ENCODE data around the gene ACOX3.

ACOX3 gene

DNA sequence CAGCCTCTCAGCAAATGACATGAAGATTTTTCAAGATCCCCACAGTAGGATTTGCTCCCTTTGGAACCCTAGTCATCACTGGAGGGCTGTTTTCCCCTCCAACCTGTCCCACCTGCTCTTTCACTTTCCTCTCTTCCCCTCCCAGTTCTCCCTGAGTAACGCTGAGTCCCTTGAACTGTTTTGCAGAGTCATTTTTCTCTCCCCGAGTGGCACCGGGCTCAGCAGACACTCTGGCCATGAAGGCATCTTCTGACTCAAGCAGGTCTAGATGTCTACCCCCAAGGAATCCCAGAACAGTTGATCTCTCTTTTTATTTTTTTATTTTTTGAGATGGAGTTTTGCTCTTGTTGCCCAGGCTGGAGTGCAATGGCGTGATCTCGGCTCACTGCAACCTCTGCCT, 118.8 kb downstream of the ACOX3 start:
- H3K27ac Mint-ChIP-seq, result no peak overlapping the region

DNA sequence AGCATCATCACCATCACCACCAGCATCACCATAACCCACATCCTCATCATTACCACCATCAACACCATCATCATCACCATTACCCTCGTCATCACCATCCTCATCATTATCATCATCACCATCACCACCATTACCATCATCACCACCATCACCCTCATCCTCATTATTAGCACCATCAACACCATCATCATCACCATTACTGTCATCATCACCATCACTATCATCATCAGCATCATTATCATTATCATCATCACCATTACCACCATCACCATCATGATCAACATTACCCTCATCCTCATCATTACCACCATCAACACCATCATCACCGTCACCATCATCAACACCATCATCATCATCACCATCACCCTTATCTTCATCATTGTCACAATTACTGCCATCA, 119.3 kb downstream of the ACOX3 start:
- Mint-ChIP-seq H3K4me1 (ENCODE audit: low read depth) (no peaks in the 10 kb centered on the region), H3K36me3 (ENCODE audit: low read depth) (no peaks in the 10 kb centered on the region), H3K27ac (no peak overlapping the region), H3K4me3 (no peak overlapping the region), H3K9me3 (no peaks in the 10 kb centered on the region), H3K27me3 (ENCODE audit: low read depth) (no peaks in the 10 kb centered on the region)
- DNase-seq (ENCODE audit: low spot score), result no peak

More for the DNA sequence above, 118.8 kb downstream of the ACOX3 start:
- H3K4me1 Mint-ChIP-seq (ENCODE audit: low read depth), result no peaks in the 10 kb centered on the region
- H3K36me3 Mint-ChIP-seq (ENCODE audit: low read depth), result no peaks in the 10 kb centered on the region
- no peaks in the 10 kb centered on the region for H3K9me3 Mint-ChIP-seq
- no peak overlapping the region for H3K4me3 Mint-ChIP-seq
- no peak for DNase-seq (ENCODE audit: low spot score)
- H3K27me3 Mint-ChIP-seq (ENCODE audit: low read depth), result no peaks in the 10 kb centered on the region

DNA sequence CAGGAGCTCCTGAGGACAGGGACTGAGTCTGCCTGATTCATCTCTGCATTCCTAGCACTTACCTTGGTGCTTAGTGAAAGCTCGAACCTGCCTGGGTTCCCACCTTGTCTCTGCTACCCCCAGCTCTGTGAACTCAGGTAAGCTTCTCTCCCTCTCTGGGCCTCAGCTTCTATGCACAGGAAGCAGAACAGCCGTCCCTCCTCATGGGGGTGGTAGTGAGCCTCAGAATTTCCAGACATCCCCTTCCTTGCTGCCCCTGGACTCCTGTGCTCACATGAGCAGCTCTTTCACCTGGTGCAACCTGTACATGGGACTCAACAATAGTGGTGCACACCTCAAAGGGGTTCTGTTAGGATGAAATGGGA, 120.2 kb downstream of the ACOX3 start:
- H3K4me3 Mint-ChIP-seq, result no peak overlapping the region
- H3K36me3 Mint-ChIP-seq (ENCODE audit: low read depth), result no peaks in the 10 kb centered on the region
- no peak for DNase-seq (ENCODE audit: low spot score)
- H3K9me3 Mint-ChIP-seq, result no peaks in the 10 kb centered on the region
- no peak overlapping the region for H3K27ac Mint-ChIP-seq
- H3K27me3 Mint-ChIP-seq (ENCODE audit: low read depth), result no peaks in the 10 kb centered on the region
- no peaks in the 10 kb centered on the region for H3K4me1 Mint-ChIP-seq (ENCODE audit: low read depth)

DNA sequence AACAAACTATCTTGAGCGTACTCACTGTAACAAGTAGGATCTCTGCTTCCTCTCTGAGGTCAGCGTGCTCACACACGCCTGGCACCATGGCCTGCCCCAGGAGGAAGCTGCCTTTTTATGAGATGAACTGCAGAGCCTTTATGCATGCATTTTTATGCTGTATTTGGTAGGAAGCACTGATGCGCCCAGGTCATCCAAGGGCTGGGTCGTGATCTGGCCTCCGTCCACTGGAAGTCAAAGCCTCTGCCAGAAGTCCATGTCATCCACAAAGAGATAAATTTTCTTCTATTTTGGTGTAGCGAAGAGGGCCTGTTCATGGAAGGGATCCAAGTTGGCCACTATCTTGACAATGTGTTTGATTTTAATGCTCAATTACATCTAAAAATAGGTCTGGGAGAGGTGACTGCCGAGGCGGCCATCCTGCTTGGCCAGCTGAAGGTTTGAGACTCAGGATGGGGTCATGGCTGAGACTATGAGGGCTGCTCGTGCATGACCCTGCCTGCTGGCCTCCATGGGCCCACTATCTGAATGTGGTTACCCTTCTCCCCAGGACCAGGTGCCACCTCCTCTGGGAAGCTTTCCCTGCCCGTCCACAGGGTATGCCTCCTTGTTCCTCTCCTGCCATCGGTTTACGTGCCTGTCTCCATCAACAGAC, 120.7 kb downstream of the ACOX3 start:
- Mint-ChIP-seq H3K4me1 (ENCODE audit: low read depth) (no peaks in the 10 kb centered on the region), H3K27me3 (ENCODE audit: low read depth) (no peaks in the 10 kb centered on the region), H3K9me3 (no peaks in the 10 kb centered on the region), H3K36me3 (ENCODE audit: low read depth) (no peaks in the 10 kb centered on the region), H3K27ac (no peak overlapping the region), H3K4me3 (no peak overlapping the region)
- no peak for DNase-seq (ENCODE audit: low spot score)

DNA sequence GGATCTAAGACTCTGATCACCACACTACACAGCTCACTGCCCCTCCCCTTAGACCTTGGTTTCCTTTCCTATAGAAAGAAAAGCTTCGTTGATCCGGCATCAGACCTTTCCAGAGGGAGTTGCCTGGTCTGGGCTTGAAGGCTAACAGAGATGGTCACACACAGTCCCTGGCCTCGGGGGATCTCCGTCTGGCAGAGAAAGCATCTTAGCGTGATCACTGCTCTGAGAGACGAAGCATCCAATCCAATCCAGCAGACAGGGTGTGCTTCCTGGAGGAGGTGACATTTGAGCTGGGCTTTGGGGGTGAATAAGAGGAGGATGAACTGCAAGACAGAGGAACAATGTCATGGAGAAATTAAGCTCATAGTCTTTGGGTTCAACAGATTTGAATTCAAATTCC, 121.5 kb downstream of the ACOX3 start:
- Mint-ChIP-seq H3K4me3 (no peak overlapping the region), H3K27me3 (ENCODE audit: low read depth) (no peaks in the 10 kb centered on the region), H3K27ac (no peak overlapping the region), H3K4me1 (ENCODE audit: low read depth) (no peaks in the 10 kb centered on the region), H3K36me3 (ENCODE audit: low read depth) (no peaks in the 10 kb centered on the region), H3K9me3 (no peaks in the 10 kb centered on the region)
- no peak for DNase-seq (ENCODE audit: low spot score)

DNA sequence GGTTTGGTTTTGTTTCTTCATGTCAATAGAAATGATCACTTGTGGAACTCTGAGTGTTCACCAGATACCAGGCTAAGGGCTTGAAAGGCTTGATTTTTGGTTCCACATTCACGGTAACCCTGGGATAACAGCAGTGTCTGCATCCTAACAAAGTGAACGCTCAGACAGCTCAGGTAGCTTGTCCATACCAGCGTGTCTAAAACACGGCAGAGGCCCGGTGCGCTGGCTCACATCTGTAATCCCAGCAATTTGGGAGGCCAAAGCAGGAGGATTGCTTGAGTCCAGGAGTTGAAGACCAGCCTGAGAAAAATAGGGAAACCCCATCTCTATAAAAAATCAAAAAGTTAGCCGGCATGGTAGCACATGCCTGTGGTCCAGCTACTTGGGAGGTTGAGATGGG, 122.0 kb downstream of the ACOX3 start:
- Mint-ChIP-seq H3K27me3 (ENCODE audit: low read depth) (no peaks in the 10 kb centered on the region), H3K27ac (no peak overlapping the region), H3K4me3 (no peak overlapping the region), H3K9me3 (no peaks in the 10 kb centered on the region), H3K4me1 (ENCODE audit: low read depth) (no peaks in the 10 kb centered on the region), H3K36me3 (ENCODE audit: low read depth) (no peaks in the 10 kb centered on the region)
- no peak for DNase-seq (ENCODE audit: low spot score)

DNA sequence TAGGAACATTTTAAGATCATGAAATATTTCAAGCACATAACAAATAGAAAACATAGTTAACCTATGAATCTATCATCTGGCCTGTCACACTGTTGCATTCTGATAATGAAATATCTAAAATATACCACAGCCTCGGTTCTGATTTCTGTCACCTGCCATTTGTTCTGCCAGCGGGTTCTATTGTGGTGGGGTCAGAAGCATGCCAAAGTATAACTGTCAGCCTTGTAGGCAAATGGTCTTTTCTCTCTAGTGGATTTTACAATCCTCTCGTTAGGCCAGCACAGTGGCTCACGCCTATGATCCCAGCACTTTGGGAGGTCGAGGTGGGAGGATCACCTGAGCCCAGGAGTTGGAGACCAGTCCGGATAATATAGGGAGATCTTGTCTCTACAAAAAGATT, 123.0 kb downstream of the ACOX3 start:
- no peak for DNase-seq (ENCODE audit: low spot score)
- H3K36me3 Mint-ChIP-seq (ENCODE audit: low read depth), result no peaks in the 10 kb centered on the region
- H3K4me3 Mint-ChIP-seq, result no peak overlapping the region
- no peaks in the 10 kb centered on the region for H3K4me1 Mint-ChIP-seq (ENCODE audit: low read depth)
- H3K9me3 Mint-ChIP-seq, result no peaks in the 10 kb centered on the region
- H3K27me3 Mint-ChIP-seq (ENCODE audit: low read depth), result no peaks in the 10 kb centered on the region
- no peak overlapping the region for H3K27ac Mint-ChIP-seq

DNA sequence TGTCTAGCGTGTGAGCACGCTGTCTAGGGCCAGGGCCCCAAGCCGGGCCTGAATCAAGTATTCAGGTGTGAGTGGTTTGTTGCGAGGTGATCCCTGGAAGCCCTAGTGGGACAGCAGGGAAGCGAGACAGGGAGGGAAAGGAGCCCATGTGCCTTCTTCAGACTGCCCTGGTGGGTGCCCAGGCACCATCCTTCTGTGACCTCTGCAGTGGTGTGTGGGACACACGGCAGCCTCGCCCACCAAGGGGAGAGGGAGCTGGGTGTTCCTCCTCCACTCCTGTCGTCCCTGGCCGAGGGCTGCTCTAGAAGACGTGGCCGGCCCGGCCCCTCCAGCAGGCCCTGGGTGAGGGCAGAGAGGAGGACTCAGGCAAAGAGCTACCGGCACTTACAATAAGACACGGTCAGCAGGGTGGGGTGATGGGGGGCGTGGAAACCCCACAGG, 123.6 kb downstream of the ACOX3 start:
- no peak overlapping the region for H3K27ac Mint-ChIP-seq
- DNase-seq (ENCODE audit: low spot score), result no peak
- H3K9me3 Mint-ChIP-seq, result no peaks in the 10 kb centered on the region
- H3K27me3 Mint-ChIP-seq (ENCODE audit: low read depth), result no peaks in the 10 kb centered on the region
- no peaks in the 10 kb centered on the region for H3K4me1 Mint-ChIP-seq (ENCODE audit: low read depth)
- H3K36me3 Mint-ChIP-seq (ENCODE audit: low read depth), result no peaks in the 10 kb centered on the region
- H3K4me3 Mint-ChIP-seq, result no peak overlapping the region
